K562 (cell line): ENCODE measurements around the gene CDC42EP3. TPM values are rescaled to one million over a fixed set of nuclear protein-coding genes. Genes with fewer than 3 reads are reported as not detected.

Experiments used
- ATF7 ChIP-seq: fragments of 450-650 bp; IDR thresholded peaks from 2 replicates; pipeline ENCODE4 v1.7.1; 2014; ENCODE audit warnings: mild to moderate bottlenecking, moderate library complexity
- CBFA2T3 ChIP-seq: fragments of 450-650 bp; IDR thresholded peaks from 2 replicates; pipeline ENCODE4 v1.6.1; 2017
- ETS2 ChIP-seq: IDR thresholded peaks from 2 replicates; pipeline ENCODE4 v1.6.1; 2016; ENCODE audit warnings: borderline replicate concordance, missing genetic modification characterization, mild to moderate bottlenecking, moderate library complexity, missing compliant biosample characterization; ENCODE audit not compliant: poor library complexity, severe bottlenecking
- FOXK2 ChIP-seq, 2 experiments: fragments of 450-650 bp; IDR thresholded peaks in 1 of 2; conservative IDR thresholded peaks in 1 of 2; 2 replicates each; pipeline ENCODE4 v1.6.1; 2016; ENCODE audit warnings: low read depth in 2 of 2, mild to moderate bottlenecking in 1 of 2
- MIER1 ChIP-seq: fragments of 450-650 bp; IDR thresholded peaks from 2 replicates; pipeline ENCODE4 v1.6.1; 2016; ENCODE audit warnings: antibody characterized with exemption, mild to moderate bottlenecking, low read depth
- MTA1 ChIP-seq: fragments of 450-650 bp; IDR thresholded peaks from 2 replicates; pipeline ENCODE4 v1.6.1; 2017; ENCODE audit warnings: borderline replicate concordance
- MTA2 ChIP-seq: fragments of 450-650 bp; IDR thresholded peaks from 2 replicates; pipeline ENCODE4 v1.6.1; 2016; ENCODE audit warnings: low read depth
- SNRNP70 ChIP-seq: fragments of 200-400 bp; formaldehyde crosslinking; optimal IDR thresholded peaks from 2 replicates; pipeline ENCODE3; 2017; ENCODE audit warnings: low read depth, low read length
- SOX6 ChIP-seq: fragments of 450-650 bp; IDR thresholded peaks from 2 replicates; pipeline ENCODE4 v1.6.1; 2014; ENCODE audit warnings: mild to moderate bottlenecking
- SP2 ChIP-seq: IDR thresholded peaks from 2 replicates; pipeline ENCODE4 v1.6.1; 2011; ENCODE audit warnings: mild to moderate bottlenecking, low read depth, low read length, moderate library complexity; ENCODE audit not compliant: poor library complexity, severe bottlenecking; ENCODE audit errors: extremely low read depth
- TAF1 ChIP-seq: IDR thresholded peaks from 2 replicates; pipeline ENCODE4 v1.6.1; 2011; ENCODE audit warnings: mild to moderate bottlenecking, low read length, moderate library complexity; ENCODE audit not compliant: insufficient read depth, control insufficient read depth, severe bottlenecking; ENCODE audit errors: extremely low read depth
- TAL1 ChIP-seq: fragments of 450-650 bp; IDR thresholded peaks from 2 replicates; pipeline ENCODE4 v1.6.1; 2016; ENCODE audit warnings: mild to moderate bottlenecking
- ZNF3 ChIP-seq: fragments of 250-450 bp; sonication (Bioruptor Pico); IDR thresholded peaks from 2 replicates; pipeline ENCODE4 v1.5.0; 2021; ENCODE audit warnings: mild to moderate bottlenecking, moderate library complexity
- ZNF354B ChIP-seq: fragments of 250-450 bp; sonication (Bioruptor Pico); IDR thresholded peaks from 2 replicates; pipeline ENCODE4 v1.4.0; 2020
- ZNF583 ChIP-seq: fragments of 250-450 bp; sonication (Bioruptor Pico); IDR thresholded peaks from 2 replicates; pipeline ENCODE4 v1.4.0; 2020
- ZNF707 ChIP-seq: fragments of 250-450 bp; sonication (Bioruptor Pico); conservative IDR thresholded peaks from 2 replicates; pipeline ENCODE4 v1.8.0; 2022; ENCODE audit warnings: inconsistent platforms, mild to moderate bottlenecking, moderate library complexity
- ZZZ3 ChIP-seq: fragments of 450-650 bp; IDR thresholded peaks from 2 replicates; pipeline ENCODE4 v1.6.1; 2016; ENCODE audit warnings: antibody characterized with exemption, mild to moderate bottlenecking, moderate library complexity
- polyA plus RNA-seq, 8 experiments: library from polyadenylated mRNA; depleted of rRNA in 4 of 8; stranded (reverse) in 5 of 8; unstranded in 3 of 8; fragments of >200 nt; fragmentation: Nextera tagmentation in 2 of 8; fragmentation: Illumina TruSeq in 1 of 8; extraction: Ambion mirVana in 2 of 8; extraction: Trizol in 1 of 8; gene quantifications; 2 replicates each; pipeline versions ENCODE4 v1.2.1 to v1.2.3, GENCODE V29; 2011 to 2014; ENCODE audit warnings: inconsistent platforms in 1 of 8, missing spikeins in 1 of 8
- total RNA-seq, 7 experiments: library from RNA; depleted of rRNA in 6 of 7; stranded (reverse); fragments of >200 nt in 6 of 7; fragmentation: Illumina TruSeq in 2 of 7; extraction: Trizol in 2 of 7; gene quantifications; 2 replicates each; pipeline versions ENCODE4 v1.2.1 to v1.2.3, GENCODE V29; 2011 to 2021; ENCODE audit warnings: low replicate concordance in 1 of 7
- TF ChIP-seq, protein P1 (sequence below), 2 experiments: fragments of 450-650 bp in 1 of 2; sonication (generic) in 1 of 2; formaldehyde crosslinking in 1 of 2; IDR thresholded peaks; 2 replicates each; pipeline versions ENCODE4 v1.7.1 to v1.9.0; 2016 to 2022; ENCODE audit warnings: inconsistent platforms in 1 of 2, mild to moderate bottlenecking in 1 of 2, missing genetic modification reagents in 1 of 2
- TF ChIP-seq, protein P2 (sequence below): fragments of 250-450 bp; sonication (Bioruptor Pico); IDR thresholded peaks from 2 replicates; pipeline ENCODE4 v1.8.0; 2022; ENCODE audit warnings: moderate library complexity, mild to moderate bottlenecking, inconsistent platforms

Gene CDC42EP3
- total and polyA plus RNA-seq, 9 of the 15 experiments (the other 6 are each of a cell fraction or from before 2014, with no cell fraction given), result 0.72 to 6.4 (median 2.0) TPM

DNA sequence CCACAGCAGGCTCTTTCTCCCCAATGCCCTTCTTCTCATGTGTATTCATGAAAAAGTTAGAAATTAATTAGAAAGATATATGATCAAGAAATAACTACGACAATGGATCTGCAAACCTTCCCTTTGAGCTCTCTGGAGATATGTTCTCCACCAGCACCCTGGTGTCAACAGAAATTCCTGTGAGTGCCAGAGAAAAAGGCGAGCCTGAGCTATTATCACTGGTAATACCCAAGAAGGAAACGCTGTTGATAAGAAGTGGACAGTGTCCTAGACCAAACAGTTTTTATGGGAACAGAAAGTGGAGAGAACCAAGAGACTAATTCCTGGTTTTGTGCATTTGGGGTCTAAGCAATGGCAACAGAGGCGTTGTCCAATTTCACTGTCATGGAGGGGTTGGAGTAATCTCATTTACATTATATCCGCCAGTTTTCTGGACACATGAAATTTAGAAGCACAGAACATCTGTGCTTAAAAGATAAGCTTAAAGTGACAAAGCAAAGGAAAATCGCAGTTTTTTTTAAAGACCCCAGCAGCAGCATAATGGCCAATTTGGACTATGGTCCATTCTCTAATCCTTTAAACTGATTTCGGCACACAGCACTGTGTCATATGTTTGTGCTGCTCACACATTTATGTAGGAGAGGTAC, 47.2 kb upstream of the CDC42EP3 start (continued):
- peak; percentile 79 for TF ChIP-seq CBFA2T3
- TF ChIP-seq ZNF354B (CRISPR knock-in tag), result no peak
- no peak for TF ChIP-seq ZZZ3
- no peak for TF ChIP-seq ZNF583 (CRISPR knock-in tag)
- TF ChIP-seq, protein P1, sequence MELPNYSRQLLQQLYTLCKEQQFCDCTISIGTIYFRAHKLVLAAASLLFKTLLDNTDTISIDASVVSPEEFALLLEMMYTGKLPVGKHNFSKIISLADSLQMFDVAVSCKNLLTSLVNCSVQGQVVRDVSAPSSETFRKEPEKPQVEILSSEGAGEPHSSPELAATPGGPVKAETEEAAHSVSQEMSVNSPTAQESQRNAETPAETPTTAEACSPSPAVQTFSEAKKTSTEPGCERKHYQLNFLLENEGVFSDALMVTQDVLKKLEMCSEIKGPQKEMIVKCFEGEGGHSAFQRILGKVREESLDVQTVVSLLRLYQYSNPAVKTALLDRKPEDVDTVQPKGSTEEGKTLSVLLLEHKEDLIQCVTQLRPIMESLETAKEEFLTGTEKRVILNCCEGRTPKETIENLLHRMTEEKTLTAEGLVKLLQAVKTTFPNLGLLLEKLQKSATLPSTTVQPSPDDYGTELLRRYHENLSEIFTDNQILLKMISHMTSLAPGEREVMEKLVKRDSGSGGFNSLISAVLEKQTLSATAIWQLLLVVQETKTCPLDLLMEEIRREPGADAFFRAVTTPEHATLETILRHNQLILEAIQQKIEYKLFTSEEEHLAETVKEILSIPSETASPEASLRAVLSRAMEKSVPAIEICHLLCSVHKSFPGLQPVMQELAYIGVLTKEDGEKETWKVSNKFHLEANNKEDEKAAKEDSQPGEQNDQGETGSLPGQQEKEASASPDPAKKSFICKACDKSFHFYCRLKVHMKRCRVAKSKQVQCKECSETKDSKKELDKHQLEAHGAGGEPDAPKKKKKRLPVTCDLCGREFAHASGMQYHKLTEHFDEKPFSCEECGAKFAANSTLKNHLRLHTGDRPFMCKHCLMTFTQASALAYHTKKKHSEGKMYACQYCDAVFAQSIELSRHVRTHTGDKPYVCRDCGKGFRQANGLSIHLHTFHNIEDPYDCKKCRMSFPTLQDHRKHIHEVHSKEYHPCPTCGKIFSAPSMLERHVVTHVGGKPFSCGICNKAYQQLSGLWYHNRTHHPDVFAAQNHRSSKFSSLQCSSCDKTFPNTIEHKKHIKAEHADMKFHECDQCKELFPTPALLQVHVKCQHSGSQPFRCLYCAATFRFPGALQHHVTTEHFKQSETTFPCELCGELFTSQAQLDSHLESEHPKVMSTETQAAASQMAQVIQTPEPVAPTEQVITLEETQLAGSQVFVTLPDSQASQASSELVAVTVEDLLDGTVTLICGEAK (IDR thresholded peaks at IDR 0.05), result no peak
- TF ChIP-seq, protein P1 (CRISPR knock-in tag; IDR thresholded peaks at IDR 0.05), result no peak
- TF ChIP-seq ATF7, result 0 out of 2 replicates have a peak, but pooled peaks have one; percentile 25
- TF ChIP-seq ETS2 (tag), result no peak
- no peak for TF ChIP-seq MTA1
- TF ChIP-seq TAF1, result no peak
- TF ChIP-seq SNRNP70, result no peak
- TF ChIP-seq SOX6, result peak; percentile 51; the same call in 1 of the 2 replicates
- TF ChIP-seq MIER1, result no peak
- TF ChIP-seq ZNF707 (CRISPR knock-in tag), result no peak
- TF ChIP-seq, protein P2, sequence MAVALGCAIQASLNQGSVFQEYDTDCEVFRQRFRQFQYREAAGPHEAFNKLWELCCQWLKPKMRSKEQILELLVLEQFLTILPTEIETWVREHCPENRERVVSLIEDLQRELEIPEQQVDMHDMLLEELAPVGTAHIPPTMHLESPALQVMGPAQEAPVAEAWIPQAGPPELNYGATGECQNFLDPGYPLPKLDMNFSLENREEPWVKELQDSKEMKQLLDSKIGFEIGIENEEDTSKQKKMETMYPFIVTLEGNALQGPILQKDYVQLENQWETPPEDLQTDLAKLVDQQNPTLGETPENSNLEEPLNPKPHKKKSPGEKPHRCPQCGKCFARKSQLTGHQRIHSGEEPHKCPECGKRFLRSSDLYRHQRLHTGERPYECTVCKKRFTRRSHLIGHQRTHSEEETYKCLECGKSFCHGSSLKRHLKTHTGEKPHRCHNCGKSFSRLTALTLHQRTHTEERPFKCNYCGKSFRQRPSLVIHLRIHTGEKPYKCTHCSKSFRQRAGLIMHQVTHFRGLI (CRISPR knock-in tag), result no peak
- TF ChIP-seq SP2, result no peak
- no peak for TF ChIP-seq ZNF3 (CRISPR knock-in tag)
- peak; percentile 84 for TF ChIP-seq TAL1
- TF ChIP-seq FOXK2 (conservative IDR thresholded peaks at IDR 0.05 in 1 of 2, IDR thresholded peaks at IDR 0.05 in 1 of 2; ENCODE audit: low read depth in 2 of 2), result peak in 1 of 2 experiments; percentile 43; a peak in 1 of 4 replicates
- TF ChIP-seq MTA2, result peak; percentile 65
